HepG2 (cell line): ENCODE results near the gene GADD45GIP1. TPM values are rescaled to one million over a fixed set of nuclear protein-coding genes. Genes with fewer than 3 reads are reported as not detected.

Experiments used
- ATAC-seq: fragments of 200-7000 bp; cut with Tn5 transposase; 3 replicates; pipeline ENCODE4 v1.9.1; 2020; ENCODE audit warnings: mild to moderate bottlenecking, moderate library complexity
- BruUV-seq: library from RNA; stranded (reverse); fragments of 400-500 nt; replicated peaks from 2 replicates; lab custom pipeline; 2021; lab: Mats Ljungman, UMichigan
- CTCF ChIA-PET: fragments of 300-600 bp; formaldehyde crosslinking; extraction: SDS; loops from one replicate; lab custom pipeline; 2021; ENCODE audit warnings: low total read pairs, inconsistent platforms, low intra/inter-chr PET ratio; lab: Yijun Ruan, JAX
- POLR2A ChIA-PET: fragments of 350-600 bp; sonication (Branson Sonifier 250); formaldehyde crosslinking; loops from one replicate; lab custom pipeline; 2020; ENCODE audit warnings: antibody characterized with exemption, inconsistent platforms; lab: Yijun Ruan, JAX
- DNase-seq: peaks from one replicate; pipeline ENCODE4 v3.0.0-alpha.2; 2015; ENCODE audit warnings: low spot score
- FAIRE-seq: peaks from 3 replicates; lab custom pipeline; 2011; peaks lifted over from hg19 to GRCh38; lab: Jason Lieb, UNC
- H2AFZ ChIP-seq: one replicate; pipeline ENCODE4 v1.6.1; 2011; ENCODE audit warnings: low read length, inconsistent platforms
- H3K27ac ChIP-seq: fragments of 300-600 bp; 3 replicates; pipeline ENCODE4 v1.8.0; 2011; ENCODE audit warnings: mixed run types, mild to moderate bottlenecking, mixed read lengths, low read length, inconsistent platforms; ENCODE audit not compliant: insufficient read depth; ENCODE audit errors: extremely low read length
- H3K27me3 ChIP-seq, 2 experiments: fragments of 200-600 bp in 1 of 2; 2 replicates in 1 of 2; 3 replicates in 1 of 2; pipeline versions ENCODE4 v1.6.0 to v1.8.0; 2011; ENCODE audit warnings: low read length in 2 of 2, mild to moderate bottlenecking in 2 of 2, moderate library complexity in 2 of 2, inconsistent platforms in 1 of 2; ENCODE audit not compliant: insufficient read depth in 2 of 2, control insufficient read depth in 1 of 2
- H3K36me3 ChIP-seq, 2 experiments: fragments of 200-600 bp in 1 of 2; replicated peaks in 1 of 2; 2 replicates in 1 of 2; 3 replicates in 1 of 2; pipeline versions ENCODE4 v1.5.1 to v1.8.0; 2011; ENCODE audit warnings: low read length in 2 of 2, inconsistent platforms in 1 of 2; ENCODE audit not compliant: insufficient read depth in 2 of 2, control insufficient read depth in 1 of 2
- H3K4me1 ChIP-seq: 2 replicates; pipeline ENCODE4 v1.5.1; 2012; ENCODE audit warnings: low read length, inconsistent platforms; ENCODE audit not compliant: insufficient read depth
- H3K4me2 ChIP-seq: 2 replicates; pipeline ENCODE4 v1.6.0; 2011; ENCODE audit warnings: low read depth, low read length, inconsistent platforms
- H3K4me3 ChIP-seq, 3 experiments: fragments of 200-600 bp in 1 of 3; sonication (generic), shearing (Covaris generic) in 1 of 3; replicated peaks in 1 of 3; 2 replicates each; pipeline ENCODE4 v1.5.1; 2011 to 2016; ENCODE audit warnings: low read length in 3 of 3, inconsistent platforms in 2 of 3, low read depth in 2 of 3, mild to moderate bottlenecking in 2 of 3, control low read depth in 1 of 3, mixed read lengths in 1 of 3; ENCODE audit not compliant: insufficient read depth in 1 of 3
- H3K79me2 ChIP-seq: one replicate; pipeline ENCODE4 v1.6.1; 2011; ENCODE audit warnings: low read length, inconsistent platforms; ENCODE audit not compliant: insufficient read depth
- H3K9ac ChIP-seq: 2 replicates; pipeline ENCODE4 v1.6.0; 2011; ENCODE audit warnings: mild to moderate bottlenecking, low read depth, low read length, inconsistent platforms; ENCODE audit not compliant: insufficient read depth
- H3K9me3 ChIP-seq: 2 replicates; pipeline ENCODE4 v1.5.1; 2012; ENCODE audit warnings: mild to moderate bottlenecking, low read length
- H4K20me1 ChIP-seq: 2 replicates; pipeline ENCODE4 v1.6.0; 2011; ENCODE audit warnings: inconsistent platforms, mild to moderate bottlenecking, low read length, moderate library complexity; ENCODE audit not compliant: insufficient read depth
- RBFOX2 ChIP-seq: fragments of 200-400 bp; formaldehyde crosslinking; IDR thresholded peaks from 2 replicates; pipeline ENCODE4 v1.6.1; 2017; ENCODE audit warnings: low read depth, mild to moderate bottlenecking, low read length
- WGBS: methylation state at CpG from one replicate; pipeline ENCODE4 v1.1.6; 2017; ENCODE audit warnings: low lambda C conversion rate; 5-methylcytosine and 5-hydroxymethylcytosine counted together
- in situ Hi-C: cut with HindIII; loops from 2 replicates; pipeline ENCODE4 v1.10.0; 2017; ENCODE audit warnings: low pct_unique_long_range_greater_than_20kb; ENCODE audit not compliant: extremely low pct_ligation_motif_present
- intact Hi-C: fragments of 100-400 bp; cut with micrococcal nuclease; formaldehyde crosslinking; loops from one replicate; pipeline ENCODE4 v1.10.0; 2022; ENCODE audit not compliant: unreplicated experiment
- polyA plus RNA-seq, 8 experiments: library from polyadenylated mRNA; depleted of rRNA in 3 of 8; stranded (reverse) in 7 of 8; unstranded in 1 of 8; fragments of >200 nt; fragmentation: Illumina TruSeq in 4 of 8; extraction: Trizol in 4 of 8; gene quantifications; 2 replicates each; pipeline versions ENCODE4 v1.2.1 to v1.2.3, GENCODE V29; 2011 to 2016; ENCODE audit warnings: low read depth in 4 of 8, missing spikeins in 1 of 8, mixed read lengths in 1 of 8; ENCODE audit not compliant: insufficient read depth in 1 of 8
- total RNA-seq, 5 experiments: library from RNA; depleted of rRNA; stranded (reverse); fragments of >200 nt; fragmentation: Illumina TruSeq; extraction: Trizol; gene quantifications; 2 replicates each; pipeline ENCODE4 v1.2.3, GENCODE V29; 2016; ENCODE audit warnings: low read depth in 1 of 5
- TF ChIP-seq, protein P1 (sequence below): sonication (generic); formaldehyde crosslinking; IDR thresholded peaks from 2 replicates; pipeline ENCODE4 v1.4.0; 2020; ENCODE audit warnings: mild to moderate bottlenecking, missing genetic modification reagents

Gene GADD45GIP1
- total and polyA plus RNA-seq, 2 of the 13 experiments (the other 11 are each of a cell fraction or from before 2014, with no cell fraction given): 24.6 to 30.7 TPM

DNA sequence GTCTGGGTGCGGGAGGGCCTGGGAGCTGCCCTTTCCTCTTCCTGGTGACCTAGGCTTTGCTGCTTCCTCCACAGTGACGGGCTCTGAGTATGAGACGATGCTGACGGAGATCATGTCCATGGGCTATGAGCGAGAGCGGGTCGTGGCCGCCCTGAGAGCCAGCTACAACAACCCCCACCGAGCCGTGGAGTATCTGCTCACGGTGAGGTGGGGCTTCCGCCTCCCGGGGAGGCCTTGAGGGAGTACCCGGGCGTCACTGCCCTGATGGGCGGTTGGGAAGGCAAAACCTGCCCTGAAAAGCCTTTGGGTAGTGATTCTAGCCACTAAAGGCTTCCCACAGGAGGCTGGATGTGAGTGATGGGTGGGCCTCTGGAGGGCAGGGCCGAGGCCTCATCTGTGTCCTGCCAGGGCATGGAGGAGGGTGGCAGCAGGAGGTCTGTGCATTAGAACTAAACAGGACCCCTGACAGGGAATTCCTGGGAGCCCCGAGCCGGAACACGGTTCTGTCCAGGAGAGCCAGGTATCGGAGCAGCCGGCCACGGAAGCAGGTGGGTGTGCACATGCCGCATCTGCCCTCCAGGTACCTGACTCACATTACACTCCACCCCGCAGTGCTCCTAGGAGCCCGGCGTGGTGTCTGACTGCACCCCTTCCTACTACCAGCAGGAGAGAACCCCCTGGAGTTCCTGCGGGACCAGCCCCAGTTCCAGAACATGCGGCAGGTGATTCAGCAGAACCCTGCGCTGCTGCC, 8.2 kb downstream of the GADD45GIP1 start:
- TF ChIP-seq RBFOX2: 0 out of 2 replicates have a peak, but pooled peaks have one; percentile 29
- TF ChIP-seq, protein P1, sequence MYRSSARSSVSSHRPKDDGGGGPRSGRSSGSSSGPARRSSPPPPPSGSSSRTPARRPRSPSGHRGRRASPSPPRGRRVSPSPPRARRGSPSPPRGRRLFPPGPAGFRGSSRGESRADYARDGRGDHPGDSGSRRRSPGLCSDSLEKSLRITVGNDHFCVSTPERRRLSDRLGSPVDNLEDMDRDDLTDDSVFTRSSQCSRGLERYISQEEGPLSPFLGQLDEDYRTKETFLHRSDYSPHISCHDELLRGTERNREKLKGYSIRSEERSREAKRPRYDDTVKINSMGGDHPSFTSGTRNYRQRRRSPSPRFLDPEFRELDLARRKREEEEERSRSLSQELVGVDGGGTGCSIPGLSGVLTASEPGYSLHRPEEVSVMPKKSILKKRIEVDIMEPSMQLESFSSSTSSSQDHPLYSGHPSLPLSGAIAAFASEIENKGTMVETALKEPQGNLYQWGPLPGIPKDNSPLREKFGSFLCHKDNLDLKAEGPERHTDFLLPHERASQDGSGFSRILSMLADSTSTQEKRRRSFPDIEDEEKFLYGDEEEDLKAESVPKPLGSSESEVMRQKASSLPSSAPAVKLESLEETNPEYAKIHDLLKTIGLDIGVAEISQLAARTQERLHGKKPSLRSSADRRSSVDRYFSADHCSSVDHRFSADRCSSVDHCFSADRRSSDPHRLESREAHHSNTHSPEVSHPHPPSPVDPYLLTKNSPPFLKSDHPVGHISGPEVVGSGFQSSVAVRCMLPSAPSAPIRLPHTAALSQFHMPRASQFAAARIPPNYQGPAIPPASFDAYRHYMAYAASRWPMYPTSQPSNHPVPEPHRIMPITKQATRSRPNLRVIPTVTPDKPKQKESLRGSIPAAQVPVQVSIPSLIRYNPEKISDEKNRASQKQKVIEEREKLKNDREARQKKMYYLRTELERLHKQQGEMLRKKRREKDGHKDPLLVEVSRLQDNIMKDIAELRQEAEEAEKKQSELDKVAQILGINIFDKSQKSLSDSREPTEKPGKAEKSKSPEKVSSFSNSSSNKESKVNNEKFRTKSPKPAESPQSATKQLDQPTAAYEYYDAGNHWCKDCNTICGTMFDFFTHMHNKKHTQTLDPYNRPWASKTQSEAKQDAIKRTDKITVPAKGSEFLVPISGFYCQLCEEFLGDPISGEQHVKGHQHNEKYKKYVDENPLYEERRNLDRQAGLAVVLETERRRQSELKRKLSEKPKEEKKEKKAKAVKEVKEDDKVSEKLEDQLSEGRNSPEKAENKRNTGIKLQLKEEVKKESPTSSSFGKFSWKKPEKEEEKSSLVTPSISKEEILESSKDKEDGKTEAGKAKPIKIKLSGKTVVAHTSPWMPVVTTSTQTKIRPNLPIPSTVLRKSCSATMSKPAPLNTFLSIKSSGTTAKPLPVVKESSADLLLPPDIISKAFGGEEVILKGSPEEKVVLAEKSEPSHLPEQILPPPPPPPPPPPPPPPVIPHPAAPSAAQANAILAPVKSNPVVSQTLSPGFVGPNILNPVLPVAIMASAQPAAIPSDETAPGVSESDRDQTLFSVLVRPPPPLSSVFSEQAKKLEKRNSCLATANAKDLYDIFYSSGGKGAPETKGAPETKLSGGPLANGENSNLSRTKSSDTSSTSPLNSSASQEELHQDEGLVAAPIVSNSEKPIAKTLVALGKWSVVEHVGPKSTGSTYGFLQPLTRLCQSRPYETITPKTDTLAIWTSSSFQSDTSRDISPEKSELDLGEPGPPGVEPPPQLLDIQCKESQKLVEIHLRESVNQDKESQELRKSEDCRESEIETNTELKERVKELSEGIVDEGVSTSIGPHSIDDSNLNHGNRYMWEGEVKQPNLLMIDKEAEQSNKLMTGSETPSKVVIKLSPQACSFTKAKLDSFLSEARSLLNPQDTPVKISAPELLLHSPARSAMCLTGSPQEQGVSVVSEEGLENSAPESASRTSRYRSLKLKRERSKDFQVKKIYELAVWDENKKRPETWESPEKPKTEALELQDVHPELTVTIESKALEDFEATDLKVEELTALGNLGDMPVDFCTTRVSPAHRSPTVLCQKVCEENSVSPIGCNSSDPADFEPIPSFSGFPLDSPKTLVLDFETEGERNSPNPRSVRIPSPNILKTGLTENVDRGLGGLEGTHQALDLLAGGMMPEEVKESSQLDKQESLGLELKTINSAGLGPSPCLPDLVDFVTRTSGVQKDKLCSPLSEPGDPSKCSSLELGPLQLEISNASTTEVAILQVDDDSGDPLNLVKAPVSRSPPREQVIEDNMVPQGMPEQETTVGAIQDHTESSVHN (CRISPR knock-in tag): no peak
- H3K4me3 ChIP-seq: no peak overlapping the region
- intact Hi-C loops: no loop called here

More for the DNA sequence above, 8.2 kb downstream of the GADD45GIP1 start:
- Histone ChIP-seq H3K27me3 (no peaks in the 10 kb centered on the region; a peak in 1 of 5 replicates), H3K9ac (no peak overlapping the region), H4K20me1 (no peaks in the 10 kb centered on the region; the same call in 1 of the 2 replicates), H3K9me3 (no peaks in the 10 kb centered on the region), H3K4me2 (no peak overlapping the region), H3K79me2 (peaks cover 20% of the 10 kb centered on the region), H3K27ac (no peak overlapping the region), H3K4me1 (peaks cover 19% of the 10 kb centered on the region), H3K36me3 (peaks cover 31 to 54% of the 10 kb centered on the region in 2 experiments; a peak in 4 of 5 replicates), H2AFZ (no peak overlapping the region)
- ATAC-seq (no peak), FAIRE-seq (no peak), DNase-seq (no peak)
- BruUV-seq: no TSS peak
- in situ Hi-C loops: no loop called here
- ChIA-PET POLR2A (interaction anchor here (0.7 kb wide), 1 partner anchor 11 kb away, joined by 3 read pairs; no protein-coding TSS in a partner anchor), CTCF (no interaction called here)
- WGBS: 100% methylated on average over 5 of the region's 30 CpGs
